K562 (cell line): ENCODE results near the gene PRR36. TPM values are rescaled to one million over a fixed set of nuclear protein-coding genes. Genes with fewer than 3 reads are reported as not detected.

ENCODE experiments used
- ETV5 ChIP-seq: sonication (generic); formaldehyde crosslinking; IDR thresholded peaks from 2 replicates; pipeline ENCODE4 v1.4.0; 2020; ENCODE audit warnings: low read depth, mild to moderate bottlenecking, missing genetic modification reagents
- FOXK2 ChIP-seq, 2 experiments: fragments of 450-650 bp; IDR thresholded peaks in 1 of 2; conservative IDR thresholded peaks in 1 of 2; 2 replicates each; pipeline ENCODE4 v1.6.1; 2016; ENCODE audit warnings: low read depth in 2 of 2, mild to moderate bottlenecking in 1 of 2
- FUS ChIP-seq: fragments of 200-400 bp; formaldehyde crosslinking; optimal IDR thresholded peaks from 2 replicates; pipeline ENCODE3; 2017; ENCODE audit warnings: low read depth, low read length
- HDAC1 ChIP-seq, 2 experiments: fragments of 450-650 bp; IDR thresholded peaks; 2 replicates each; pipeline ENCODE4 v1.6.1; 2016 to 2017; ENCODE audit warnings: inconsistent platforms in 1 of 2, mild to moderate bottlenecking in 1 of 2, moderate library complexity in 1 of 2
- SETDB1 ChIP-seq: IDR thresholded peaks from one replicate; pipeline ENCODE4 v1.6.1; 2012; ENCODE audit warnings: low read length, control low read depth, inconsistent platforms
- SOX6 ChIP-seq: fragments of 450-650 bp; IDR thresholded peaks from 2 replicates; pipeline ENCODE4 v1.6.1; 2014; ENCODE audit warnings: mild to moderate bottlenecking
- SREBF1 ChIP-seq: fragments of 150-350 bp; IDR thresholded peaks from 2 replicates; pipeline ENCODE4 v1.6.1; 2014; ENCODE audit warnings: antibody characterized with exemption, low read depth, low read length, borderline replicate concordance
- XRCC4 ChIP-seq: IDR thresholded peaks from one replicate; pipeline ENCODE4 v1.6.1; 2011; ENCODE audit not compliant: insufficient read depth, insufficient read length; ENCODE audit errors: extremely low read depth
- ZFP30 ChIP-seq: fragments of 250-450 bp; sonication (Bioruptor Pico); IDR thresholded peaks from 2 replicates; pipeline ENCODE4 v1.8.0; 2022; ENCODE audit warnings: moderate library complexity, mild to moderate bottlenecking, inconsistent platforms, borderline replicate concordance
- ZFX ChIP-seq: sonication (generic); formaldehyde crosslinking; IDR thresholded peaks from 2 replicates; pipeline ENCODE4 v1.8.0; 2022; ENCODE audit warnings: mild to moderate bottlenecking, missing genetic modification reagents, moderate library complexity
- ZNF184 ChIP-seq: sonication (generic); formaldehyde crosslinking; IDR thresholded peaks from 2 replicates; pipeline ENCODE4 v1.5.0; 2020; ENCODE audit warnings: missing genetic modification reagents
- ZNF311 ChIP-seq: fragments of 250-450 bp; sonication (Bioruptor Pico); IDR thresholded peaks from 2 replicates; pipeline ENCODE4 v1.4.0; 2020; ENCODE audit warnings: mild to moderate bottlenecking, moderate library complexity
- ZNF431 ChIP-seq: sonication (generic); formaldehyde crosslinking; IDR thresholded peaks from 2 replicates; pipeline ENCODE4 v1.8.0; 2022; ENCODE audit warnings: mild to moderate bottlenecking, missing genetic modification reagents
- ZNF696 ChIP-seq: fragments of 250-450 bp; sonication (Bioruptor Pico); conservative IDR thresholded peaks from 2 replicates; pipeline ENCODE4 v1.4.0; 2020; ENCODE audit warnings: mild to moderate bottlenecking, moderate library complexity
- polyA plus RNA-seq, 8 experiments: library from polyadenylated mRNA; depleted of rRNA in 4 of 8; stranded (reverse) in 5 of 8; unstranded in 3 of 8; fragments of >200 nt; fragmentation: Nextera tagmentation in 2 of 8; fragmentation: Illumina TruSeq in 1 of 8; extraction: Ambion mirVana in 2 of 8; extraction: Trizol in 1 of 8; gene quantifications; 2 replicates each; pipeline versions ENCODE4 v1.2.1 to v1.2.3, GENCODE V29; 2011 to 2014; ENCODE audit warnings: inconsistent platforms in 1 of 8, missing spikeins in 1 of 8
- total RNA-seq, 7 experiments: library from RNA; depleted of rRNA in 6 of 7; stranded (reverse); fragments of >200 nt in 6 of 7; fragmentation: Illumina TruSeq in 2 of 7; extraction: Trizol in 2 of 7; gene quantifications; 2 replicates each; pipeline versions ENCODE4 v1.2.1 to v1.2.3, GENCODE V29; 2011 to 2021; ENCODE audit warnings: low replicate concordance in 1 of 7
- TF ChIP-seq, protein P1 (sequence below): sonication (generic); formaldehyde crosslinking; IDR thresholded peaks from 2 replicates; pipeline ENCODE4 v1.8.1; 2023; ENCODE audit warnings: mild to moderate bottlenecking, missing genetic modification reagents
- TF ChIP-seq, protein P2 (sequence below): fragments of 450-650 bp; formaldehyde crosslinking; IDR thresholded peaks from 2 replicates; pipeline ENCODE4 v1.4.0; 2022; ENCODE audit warnings: missing genetic modification characterization
- TF ChIP-seq, protein P3 (sequence below): sonication (generic); formaldehyde crosslinking; IDR thresholded peaks from 2 replicates; pipeline ENCODE4 v1.8.1; 2023; ENCODE audit warnings: mild to moderate bottlenecking, missing genetic modification reagents
- TF ChIP-seq, protein P4 (sequence below): fragments of 250-450 bp; sonication (Bioruptor Pico); IDR thresholded peaks from 2 replicates; pipeline ENCODE4 v1.4.0; 2020; ENCODE audit warnings: borderline replicate concordance

The PRR36 gene
- total and polyA plus RNA-seq, 9 of the 15 experiments (the other 6 are each of a cell fraction or from before 2014, with no cell fraction given): 0.05 to 0.42 (median 0.06) TPM; not detected in 6

DNA sequence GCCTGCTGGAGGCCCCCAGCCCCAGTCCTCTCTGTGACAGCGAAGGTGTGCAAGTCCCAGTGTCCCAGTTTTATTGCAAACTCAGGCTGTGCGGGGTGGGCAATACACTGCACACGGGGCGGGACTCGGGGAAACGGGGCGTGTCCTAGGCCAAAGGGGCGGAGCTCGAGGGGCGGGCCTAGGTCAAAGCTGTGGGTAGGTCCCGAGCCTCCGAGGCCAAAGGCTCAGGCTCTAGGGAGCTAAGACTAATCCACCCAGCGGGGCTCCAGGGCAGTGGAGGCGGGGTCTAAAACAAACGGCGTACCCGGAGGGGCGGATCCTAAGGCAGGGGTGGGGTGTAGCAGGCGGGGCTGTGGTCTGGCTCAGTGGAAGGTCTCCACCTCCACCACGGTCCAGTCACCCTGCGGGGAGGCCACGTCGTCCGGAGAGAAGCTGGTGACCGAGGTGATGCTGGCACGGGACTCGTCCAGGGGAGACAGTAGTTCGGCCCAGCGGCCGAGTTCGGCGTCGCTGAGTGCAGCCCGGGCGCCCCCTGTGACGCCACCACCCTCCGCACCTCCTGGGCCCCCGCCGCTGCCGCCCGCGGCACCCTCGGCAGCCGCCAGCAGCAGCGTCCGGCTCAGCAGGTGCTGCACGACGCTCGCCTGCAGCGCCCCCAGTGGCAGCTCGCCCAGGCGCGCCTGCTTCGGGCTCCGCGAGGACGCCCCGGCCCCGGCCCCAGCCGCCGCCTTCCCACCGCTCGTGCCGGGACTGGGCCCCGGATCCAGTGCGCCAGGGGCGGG lies 5.3 kb downstream of the PRR36 start (continued):
- no peak for TF ChIP-seq ZFP30 (CRISPR knock-in tag)
- no peak; a peak in 1 of 4 replicates for TF ChIP-seq HDAC1 (IDR thresholded peaks at IDR 0.05)
- no peak for TF ChIP-seq ZNF696 (CRISPR knock-in tag)
- no peak for TF ChIP-seq ETV5 (CRISPR knock-in tag)
- TF ChIP-seq SOX6: no peak; the same call in 1 of the 2 replicates
- no peak for TF ChIP-seq SETDB1
- TF ChIP-seq, protein P1, sequence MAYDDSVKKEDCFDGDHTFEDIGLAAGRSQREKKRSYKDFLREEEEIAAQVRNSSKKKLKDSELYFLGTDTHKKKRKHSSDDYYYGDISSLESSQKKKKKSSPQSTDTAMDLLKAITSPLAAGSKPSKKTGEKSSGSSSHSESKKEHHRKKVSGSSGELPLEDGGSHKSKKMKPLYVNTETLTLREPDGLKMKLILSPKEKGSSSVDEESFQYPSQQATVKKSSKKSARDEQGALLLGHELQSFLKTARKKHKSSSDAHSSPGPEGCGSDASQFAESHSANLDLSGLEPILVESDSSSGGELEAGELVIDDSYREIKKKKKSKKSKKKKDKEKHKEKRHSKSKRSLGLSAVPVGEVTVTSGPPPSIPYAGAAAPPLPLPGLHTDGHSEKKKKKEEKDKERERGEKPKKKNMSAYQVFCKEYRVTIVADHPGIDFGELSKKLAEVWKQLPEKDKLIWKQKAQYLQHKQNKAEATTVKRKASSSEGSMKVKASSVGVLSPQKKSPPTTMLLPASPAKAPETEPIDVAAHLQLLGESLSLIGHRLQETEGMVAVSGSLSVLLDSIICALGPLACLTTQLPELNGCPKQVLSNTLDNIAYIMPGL (CRISPR knock-in tag): peak; percentile 90; the same call in 1 of the 2 replicates
- 0 out of 4 replicates have a peak, but pooled peaks have one; percentile 14 to 24 for TF ChIP-seq FOXK2 (conservative IDR thresholded peaks at IDR 0.05 in 1 of 2, IDR thresholded peaks at IDR 0.05 in 1 of 2; ENCODE audit: low read depth in 2 of 2)
- TF ChIP-seq ZFX: peak; percentile 72
- no peak; the same call in 1 of the 2 replicates for TF ChIP-seq ZNF431
- TF ChIP-seq, protein P2, sequence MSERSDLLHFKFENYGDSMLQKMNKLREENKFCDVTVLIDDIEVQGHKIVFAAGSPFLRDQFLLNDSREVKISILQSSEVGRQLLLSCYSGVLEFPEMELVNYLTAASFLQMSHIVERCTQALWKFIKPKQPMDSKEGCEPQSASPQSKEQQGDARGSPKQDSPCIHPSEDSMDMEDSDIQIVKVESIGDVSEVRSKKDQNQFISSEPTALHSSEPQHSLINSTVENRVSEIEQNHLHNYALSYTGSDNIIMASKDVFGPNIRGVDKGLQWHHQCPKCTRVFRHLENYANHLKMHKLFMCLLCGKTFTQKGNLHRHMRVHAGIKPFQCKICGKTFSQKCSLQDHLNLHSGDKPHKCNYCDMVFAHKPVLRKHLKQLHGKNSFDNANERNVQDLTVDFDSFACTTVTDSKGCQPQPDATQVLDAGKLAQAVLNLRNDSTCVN (CRISPR knock-in tag): no peak
- no peak for TF ChIP-seq ZNF311 (CRISPR knock-in tag)
- no peak for TF ChIP-seq XRCC4
- TF ChIP-seq, protein P3, sequence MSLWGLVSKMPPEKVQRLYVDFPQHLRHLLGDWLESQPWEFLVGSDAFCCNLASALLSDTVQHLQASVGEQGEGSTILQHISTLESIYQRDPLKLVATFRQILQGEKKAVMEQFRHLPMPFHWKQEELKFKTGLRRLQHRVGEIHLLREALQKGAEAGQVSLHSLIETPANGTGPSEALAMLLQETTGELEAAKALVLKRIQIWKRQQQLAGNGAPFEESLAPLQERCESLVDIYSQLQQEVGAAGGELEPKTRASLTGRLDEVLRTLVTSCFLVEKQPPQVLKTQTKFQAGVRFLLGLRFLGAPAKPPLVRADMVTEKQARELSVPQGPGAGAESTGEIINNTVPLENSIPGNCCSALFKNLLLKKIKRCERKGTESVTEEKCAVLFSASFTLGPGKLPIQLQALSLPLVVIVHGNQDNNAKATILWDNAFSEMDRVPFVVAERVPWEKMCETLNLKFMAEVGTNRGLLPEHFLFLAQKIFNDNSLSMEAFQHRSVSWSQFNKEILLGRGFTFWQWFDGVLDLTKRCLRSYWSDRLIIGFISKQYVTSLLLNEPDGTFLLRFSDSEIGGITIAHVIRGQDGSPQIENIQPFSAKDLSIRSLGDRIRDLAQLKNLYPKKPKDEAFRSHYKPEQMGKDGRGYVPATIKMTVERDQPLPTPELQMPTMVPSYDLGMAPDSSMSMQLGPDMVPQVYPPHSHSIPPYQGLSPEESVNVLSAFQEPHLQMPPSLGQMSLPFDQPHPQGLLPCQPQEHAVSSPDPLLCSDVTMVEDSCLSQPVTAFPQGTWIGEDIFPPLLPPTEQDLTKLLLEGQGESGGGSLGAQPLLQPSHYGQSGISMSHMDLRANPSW (CRISPR knock-in tag): no peak
- no peak for TF ChIP-seq ZNF184 (CRISPR knock-in tag)
- TF ChIP-seq FUS: no peak
- TF ChIP-seq SREBF1: no peak
- TF ChIP-seq, protein P4, sequence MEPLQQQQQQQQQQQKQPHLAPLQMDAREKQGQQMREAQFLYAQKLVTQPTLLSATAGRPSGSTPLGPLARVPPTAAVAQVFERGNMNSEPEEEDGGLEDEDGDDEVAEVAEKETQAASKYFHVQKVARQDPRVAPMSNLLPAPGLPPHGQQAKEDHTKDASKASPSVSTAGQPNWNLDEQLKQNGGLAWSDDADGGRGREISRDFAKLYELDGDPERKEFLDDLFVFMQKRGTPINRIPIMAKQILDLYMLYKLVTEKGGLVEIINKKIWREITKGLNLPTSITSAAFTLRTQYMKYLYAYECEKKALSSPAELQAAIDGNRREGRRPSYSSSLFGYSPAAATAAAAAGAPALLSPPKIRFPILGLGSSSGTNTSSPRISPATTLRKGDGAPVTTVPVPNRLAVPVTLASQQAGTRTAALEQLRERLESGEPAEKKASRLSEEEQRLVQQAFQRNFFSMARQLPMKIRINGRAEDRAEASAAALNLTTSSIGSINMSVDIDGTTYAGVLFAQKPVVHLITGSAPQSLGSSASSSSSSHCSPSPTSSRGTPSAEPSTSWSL (CRISPR knock-in tag): no peak
